PC-3 (cell line): Measurements from ENCODE around the gene PCID2. TPM values are rescaled to one million over a fixed set of nuclear protein-coding genes. Genes with fewer than 3 reads are reported as not detected.

Experiments used
- ATAC-seq: fragments of 200-7000 bp; cut with Tn5 transposase; 2 replicates; pipeline ENCODE4 v1.9.1; 2020; ENCODE audit warnings: mild to moderate bottlenecking, moderate library complexity
- BruUV-seq: library from RNA; stranded (reverse); fragments of 400-500 nt; replicated peaks from 2 replicates; lab custom pipeline; 2021; lab: Mats Ljungman, UMichigan
- CTCF ChIA-PET: fragments of 300-600 bp; sonication (Branson Sonifier 250); formaldehyde crosslinking; loops from one replicate; lab custom pipeline; 2022; ENCODE audit warnings: antibody characterized with exemption; lab: Charles Lee
- POLR2A ChIA-PET: fragments of 300-600 bp; sonication (Branson Sonifier 250); formaldehyde crosslinking; loops from one replicate; lab custom pipeline; 2022; ENCODE audit warnings: antibody characterized with exemption; ENCODE audit not compliant: unreplicated experiment; lab: Charles Lee
- DNase-seq: peaks from one replicate; pipeline ENCODE4 v3.0.0-alpha.2; 2015
- H2AFZ ChIP-seq: fragments of 300-600 bp; sonication (generic); 2 replicates; pipeline ENCODE4 v1.6.0; 2016; ENCODE audit warnings: antibody characterized with exemption, low read length
- H3F3A ChIP-seq: fragments of 300-600 bp; sonication (generic); one replicate; pipeline ENCODE4 v1.6.0; 2017; ENCODE audit warnings: antibody characterized with exemption, low read length, control low read depth, mild to moderate bottlenecking; ENCODE audit not compliant: unreplicated experiment
- H3K27ac ChIP-seq: fragments of 300-600 bp; sonication (generic); 2 replicates; pipeline ENCODE4 v1.5.1; 2016; ENCODE audit warnings: mild to moderate bottlenecking, low read length
- H3K27me3 ChIP-seq: fragments of 300-600 bp; sonication (generic); 2 replicates; pipeline ENCODE4 v1.6.1; 2016; ENCODE audit warnings: low read length, mixed read lengths
- H3K36me3 ChIP-seq: fragments of 300-600 bp; sonication (generic); 2 replicates; pipeline ENCODE4 v1.6.1; 2016; ENCODE audit warnings: low read depth, mixed run types, low read length, mixed read lengths
- H3K4me1 ChIP-seq: fragments of 300-600 bp; sonication (generic); 2 replicates; pipeline ENCODE4 v1.5.1; 2016; ENCODE audit warnings: low read length; ENCODE audit not compliant: insufficient read depth
- H3K4me2 ChIP-seq: fragments of 300-600 bp; sonication (generic); 2 replicates; pipeline ENCODE4 v1.6.0; 2016; ENCODE audit warnings: low read length
- H3K4me3 ChIP-seq: fragments of 300-600 bp; sonication (generic); 2 replicates; pipeline ENCODE4 v1.5.1; 2016; ENCODE audit warnings: mild to moderate bottlenecking, low read length, mixed read lengths
- H3K79me2 ChIP-seq: fragments of 300-600 bp; sonication (generic); 2 replicates; pipeline ENCODE4 v1.6.1; 2017; ENCODE audit warnings: low read length, mixed read lengths
- H3K9ac ChIP-seq: fragments of 300-600 bp; sonication (generic); 2 replicates; pipeline ENCODE4 v1.6.0; 2016; ENCODE audit warnings: mild to moderate bottlenecking, low read length
- H3K9me2 ChIP-seq: fragments of 300-600 bp; sonication (generic); replicated peaks from 2 replicates; pipeline ENCODE4 v1.6.1; 2016; ENCODE audit warnings: mixed run types, low read length, mixed read lengths
- H3K9me3 ChIP-seq: fragments of 300-600 bp; sonication (generic); 2 replicates; pipeline ENCODE4 v1.6.1; 2016; ENCODE audit warnings: low read length, mixed read lengths
- H4K20me1 ChIP-seq: fragments of 300-600 bp; sonication (generic); 2 replicates; pipeline ENCODE4 v1.6.1; 2016; ENCODE audit warnings: low read length, mixed read lengths
- EZH2 ChIP-seq: fragments of 300-600 bp; sonication (generic); IDR thresholded peaks from one replicate; pipeline ENCODE4 v1.6.1; 2017; ENCODE audit warnings: antibody characterized with exemption, mild to moderate bottlenecking, low read length; ENCODE audit not compliant: unreplicated experiment
- EZH2phosphoT487 ChIP-seq: fragments of 300-600 bp; sonication (generic); IDR thresholded peaks from 2 replicates; pipeline ENCODE4 v1.6.1; 2018; ENCODE audit warnings: mild to moderate bottlenecking, antibody characterized with exemption, low read length, borderline replicate concordance
- intact Hi-C: fragments of 100-400 bp; cut with micrococcal nuclease; formaldehyde crosslinking; loops from 2 replicates; pipeline ENCODE4 v1.9.0; 2023
- total RNA-seq: library from RNA; depleted of rRNA; stranded (reverse); fragments of >200 nt; gene quantifications from 2 replicates; pipeline ENCODE4 v1.2.3, GENCODE V29; 2014
- TF ChIP-seq, protein P1 (sequence below): fragments of 300-600 bp; sonication (generic); conservative IDR thresholded peaks from 2 replicates; pipeline ENCODE4 v1.5.1; 2017; ENCODE audit warnings: antibody characterized with exemption, low read depth, mild to moderate bottlenecking, low read length

Gene PCID2
- total RNA-seq, 1 experiment from 2014 or later, result 39.4 TPM

DNA sequence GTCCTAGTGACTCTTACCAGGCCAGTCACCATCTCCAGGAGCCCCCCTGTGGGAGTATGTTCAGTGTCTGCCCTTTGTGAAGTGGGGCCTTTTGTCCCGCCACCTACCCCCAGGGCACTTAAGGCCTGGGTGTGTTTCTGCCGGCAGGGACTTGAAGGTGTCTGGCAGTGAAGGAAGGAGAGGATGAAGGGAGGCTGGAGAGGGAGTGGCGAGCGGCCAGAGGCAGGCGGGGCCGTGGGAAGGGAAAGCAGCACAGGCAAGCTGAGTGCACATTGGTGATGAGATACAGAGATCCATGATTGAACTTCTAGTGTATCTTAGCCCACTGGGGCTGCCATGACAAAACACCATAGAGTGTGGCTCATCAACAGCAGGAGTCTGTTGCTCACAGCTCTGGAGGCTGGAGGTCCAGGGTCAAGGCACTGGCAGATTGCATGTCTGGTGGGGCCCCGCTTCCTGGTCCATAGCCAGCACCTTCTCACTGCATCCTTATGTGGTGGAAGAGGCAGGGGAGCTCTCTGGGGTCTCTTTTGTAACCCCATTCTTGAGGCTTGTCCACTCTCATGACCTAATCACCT, 18.5 kb upstream of the PCID2 start:
- intact Hi-C loops, result no loop called here
- H3K27ac ChIP-seq, result no peak overlapping the region

DNA sequence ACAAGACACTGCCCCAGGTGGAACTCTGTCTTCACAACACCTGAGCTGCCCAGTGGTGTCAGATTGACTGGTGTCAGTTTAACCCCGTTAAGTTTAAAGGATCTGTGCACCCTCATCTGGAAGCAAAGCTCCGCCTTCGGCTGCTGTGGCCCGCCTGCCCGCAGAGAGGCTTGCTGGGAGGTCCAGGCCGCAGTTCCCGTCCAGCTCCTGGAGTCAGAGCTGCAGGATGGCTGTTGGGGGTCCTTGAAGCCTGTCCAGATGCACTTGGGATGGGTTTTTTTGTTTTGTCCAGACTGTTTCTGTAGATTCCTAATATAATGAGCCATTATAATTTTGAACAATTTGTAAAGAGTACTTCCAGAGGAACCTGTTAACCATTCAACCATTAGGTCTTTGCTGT, 17.0 kb upstream of the PCID2 start:
- H3K9me2 ChIP-seq, result no peaks in the 10 kb centered on the region

More for the DNA sequence above, 18.5 kb upstream of the PCID2 start:
- DNase-seq, result no peak
- no TSS peak for BruUV-seq
- no peaks in the 10 kb centered on the region; the same call in 1 of the 2 replicates for H3K36me3 ChIP-seq
- H3K27me3 ChIP-seq, result no peaks in the 10 kb centered on the region
- no peak overlapping the region for H3K4me2 ChIP-seq
- H3K9ac ChIP-seq, result no peak overlapping the region
- CTCF ChIA-PET, result no interaction called here
- no peak overlapping the region for H3K4me3 ChIP-seq
- no peaks in the 10 kb centered on the region for H3K9me3 ChIP-seq
- no peak overlapping the region for H2AFZ ChIP-seq
- no peaks in the 10 kb centered on the region for H3K4me1 ChIP-seq
- ATAC-seq, result no peak
- no peaks in the 10 kb centered on the region for H4K20me1 ChIP-seq
- TF ChIP-seq EZH2 (no peak), EZH2phosphoT487 (no peak)
- TF ChIP-seq, protein P1, sequence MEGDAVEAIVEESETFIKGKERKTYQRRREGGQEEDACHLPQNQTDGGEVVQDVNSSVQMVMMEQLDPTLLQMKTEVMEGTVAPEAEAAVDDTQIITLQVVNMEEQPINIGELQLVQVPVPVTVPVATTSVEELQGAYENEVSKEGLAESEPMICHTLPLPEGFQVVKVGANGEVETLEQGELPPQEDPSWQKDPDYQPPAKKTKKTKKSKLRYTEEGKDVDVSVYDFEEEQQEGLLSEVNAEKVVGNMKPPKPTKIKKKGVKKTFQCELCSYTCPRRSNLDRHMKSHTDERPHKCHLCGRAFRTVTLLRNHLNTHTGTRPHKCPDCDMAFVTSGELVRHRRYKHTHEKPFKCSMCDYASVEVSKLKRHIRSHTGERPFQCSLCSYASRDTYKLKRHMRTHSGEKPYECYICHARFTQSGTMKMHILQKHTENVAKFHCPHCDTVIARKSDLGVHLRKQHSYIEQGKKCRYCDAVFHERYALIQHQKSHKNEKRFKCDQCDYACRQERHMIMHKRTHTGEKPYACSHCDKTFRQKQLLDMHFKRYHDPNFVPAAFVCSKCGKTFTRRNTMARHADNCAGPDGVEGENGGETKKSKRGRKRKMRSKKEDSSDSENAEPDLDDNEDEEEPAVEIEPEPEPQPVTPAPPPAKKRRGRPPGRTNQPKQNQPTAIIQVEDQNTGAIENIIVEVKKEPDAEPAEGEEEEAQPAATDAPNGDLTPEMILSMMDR, result no peak
- no peaks in the 10 kb centered on the region for H3F3A ChIP-seq
- POLR2A ChIA-PET, result no interaction called here
- H3K9me2 ChIP-seq, result no peaks in the 10 kb centered on the region
- peaks cover 17% of the 10 kb centered on the region for H3K79me2 ChIP-seq

DNA sequence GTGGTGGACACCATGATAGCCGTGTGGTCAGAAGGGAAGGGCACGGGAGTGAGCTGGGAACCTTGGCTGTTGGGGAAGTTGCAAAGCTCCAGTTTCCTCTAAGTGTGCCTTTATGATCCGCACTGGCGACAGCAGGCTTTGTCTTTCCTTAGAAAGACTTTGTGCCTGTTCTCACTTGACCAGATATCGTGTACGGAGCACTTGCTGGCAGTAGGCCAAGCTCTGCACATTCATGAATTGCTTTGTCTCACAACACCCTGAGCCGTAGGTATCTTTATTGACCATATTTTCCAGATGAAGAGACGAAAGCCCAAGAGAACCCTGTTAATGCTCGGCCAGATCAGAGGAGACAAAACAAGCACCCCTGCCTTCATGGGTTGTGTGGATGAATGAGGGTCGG, 16.0 kb upstream of the PCID2 start:
- Histone ChIP-seq H3K79me2 (peaks cover 42% of the 10 kb centered on the region), H3K27me3 (no peaks in the 10 kb centered on the region), H4K20me1 (no peaks in the 10 kb centered on the region), H3K36me3 (peaks cover 3% of the 10 kb centered on the region; the same call in 1 of the 2 replicates), H3K4me2 (no peak overlapping the region), H3K27ac (no peak overlapping the region), H3K9me2 (no peaks in the 10 kb centered on the region), H3K4me3 (no peak overlapping the region), H3K9ac (no peak overlapping the region), H2AFZ (no peak overlapping the region), H3F3A (no peaks in the 10 kb centered on the region), H3K9me3 (no peaks in the 10 kb centered on the region), H3K4me1 (no peaks in the 10 kb centered on the region)
- DNase-seq, result no peak
- POLR2A ChIA-PET, result no interaction called here
- TF ChIP-seq EZH2phosphoT487 (no peak), EZH2 (no peak)
- TF ChIP-seq, protein P1, result no peak
- no TSS peak for BruUV-seq
- intact Hi-C loops, result no loop called here
- no peak for ATAC-seq
- CTCF ChIA-PET, result no interaction called here

More for the DNA sequence above, 17.0 kb upstream of the PCID2 start:
- BruUV-seq, result no TSS peak
- H3K9ac ChIP-seq, result no peak overlapping the region
- CTCF ChIA-PET, result no interaction called here
- peaks cover 3% of the 10 kb centered on the region; the same call in 1 of the 2 replicates for H3K36me3 ChIP-seq
- H3K79me2 ChIP-seq, result peaks cover 31% of the 10 kb centered on the region
- no peak overlapping the region for H3K4me2 ChIP-seq
- no peaks in the 10 kb centered on the region for H3F3A ChIP-seq
- TF ChIP-seq EZH2phosphoT487 (no peak), EZH2 (no peak)
- TF ChIP-seq, protein P1, result no peak
- H3K4me3 ChIP-seq, result no peak overlapping the region
- H3K27ac ChIP-seq, result no peak overlapping the region
- H2AFZ ChIP-seq, result no peak overlapping the region
- DNase-seq, result no peak
- no peaks in the 10 kb centered on the region for H3K27me3 ChIP-seq
- intact Hi-C loops, result no loop called here
- H3K4me1 ChIP-seq, result no peaks in the 10 kb centered on the region
- no peaks in the 10 kb centered on the region for H4K20me1 ChIP-seq
- H3K9me3 ChIP-seq, result no peaks in the 10 kb centered on the region
- POLR2A ChIA-PET, result no interaction called here
- ATAC-seq, result no peak
